H1 (cell line): ENCODE data around the gene HACE1. TPM values are rescaled to one million over a fixed set of nuclear protein-coding genes. Genes with fewer than 3 reads are reported as not detected.

Source experiments
- CTCF ChIA-PET: fragments of 300-600 bp; sonication (Branson Sonifier 250); formaldehyde crosslinking; loops from one replicate; lab custom pipeline; 2021; ENCODE audit not compliant: partially characterized antibody; lab: Charles Lee
- POLR2A ChIA-PET: fragments of 300-600 bp; sonication (Branson Sonifier 250); formaldehyde crosslinking; loops from one replicate; lab custom pipeline; 2021; ENCODE audit warnings: inconsistent platforms; ENCODE audit not compliant: partially characterized antibody; lab: Charles Lee
- DNase-seq, 2 experiments: peaks; one replicate each; pipeline versions ENCODE4 v3.0.0 to v3.0.0-alpha.2; 2010 to 2022; ENCODE audit warnings: low spot score in 2 of 2, low read depth in 1 of 2, mixed read lengths in 1 of 2
- FAIRE-seq: peaks from 2 replicates; lab custom pipeline; 2011; peaks lifted over from hg19 to GRCh38; lab: Jason Lieb, UNC
- H2AFZ ChIP-seq: 2 replicates; pipeline ENCODE4 v1.8.1; 2012; ENCODE audit warnings: low read length, inconsistent platforms
- H2AK5ac ChIP-seq: 2 replicates; pipeline ENCODE4 v1.6.1; 2013; ENCODE audit warnings: low read depth, low read length
- H2BK120ac ChIP-seq: replicated peaks from 2 replicates; pipeline ENCODE3; 2013; ENCODE audit warnings: low read depth, low read length, inconsistent platforms
- H2BK12ac ChIP-seq: 2 replicates; pipeline ENCODE4 v1.6.1; 2013; ENCODE audit warnings: low read depth, low read length
- H2BK15ac ChIP-seq: 2 replicates; pipeline ENCODE4 v1.6.1; 2013; ENCODE audit warnings: low read length
- H2BK20ac ChIP-seq: 2 replicates; pipeline ENCODE4 v1.6.1; 2013; ENCODE audit warnings: low read length
- H2BK5ac ChIP-seq: 2 replicates; pipeline ENCODE4 v1.6.1; 2013; ENCODE audit warnings: low read depth, low read length
- H3K14ac ChIP-seq: 2 replicates; pipeline ENCODE4 v1.6.1; 2013; ENCODE audit warnings: inconsistent platforms; ENCODE audit not compliant: insufficient read length
- H3K18ac ChIP-seq: 2 replicates; pipeline ENCODE4 v1.6.1; 2013; ENCODE audit warnings: low read length; ENCODE audit errors: extremely low read depth
- H3K23ac ChIP-seq: 2 replicates; pipeline ENCODE4 v1.6.1; 2013; ENCODE audit warnings: inconsistent platforms; ENCODE audit not compliant: insufficient read length
- H3K23me2 ChIP-seq: 2 replicates; pipeline ENCODE4 v1.6.1; 2013; ENCODE audit warnings: low read depth, low read length
- H3K27ac ChIP-seq: 2 replicates; pipeline ENCODE4 v1.6.1; 2011; ENCODE audit warnings: low read depth, low read length, inconsistent platforms
- H3K27me3 ChIP-seq, 4 experiments: replicated peaks in 1 of 4; 1 replicate in 1 of 4; 2 replicates in 3 of 4; pipeline versions ENCODE4 v1.6.1 to v1.8.1; 2011 to 2013; ENCODE audit warnings: low read length in 3 of 4, mild to moderate bottlenecking in 3 of 4, inconsistent platforms in 2 of 4, mixed read lengths in 2 of 4, moderate library complexity in 1 of 4; ENCODE audit not compliant: control insufficient read depth in 3 of 4, insufficient read depth in 3 of 4; ENCODE audit errors: extremely low read depth in 1 of 4
- H3K36me3 ChIP-seq, 4 experiments: 2 replicates each; pipeline versions ENCODE4 v1.6.1 to v1.8.1; 2011 to 2013; ENCODE audit warnings: mild to moderate bottlenecking in 4 of 4, low read length in 3 of 4, moderate library complexity in 2 of 4, control low read depth in 1 of 4, inconsistent platforms in 1 of 4; ENCODE audit not compliant: insufficient read depth in 4 of 4, control insufficient read depth in 2 of 4
- H3K4ac ChIP-seq: replicated peaks from 2 replicates; pipeline ENCODE3; 2013; ENCODE audit warnings: low read length, low read depth, mixed read lengths, inconsistent platforms; ENCODE audit not compliant: insufficient read length
- H3K4me1 ChIP-seq, 4 experiments: replicated peaks in 1 of 4; 1 replicate in 1 of 4; 2 replicates in 3 of 4; pipeline versions ENCODE4 v1.6.1 to v1.8.1; 2011 to 2013; ENCODE audit warnings: low read length in 3 of 4, inconsistent platforms in 2 of 4, mixed read lengths in 1 of 4; ENCODE audit not compliant: insufficient read depth in 4 of 4, control insufficient read depth in 3 of 4
- H3K4me2 ChIP-seq, 2 experiments: 2 replicates each; pipeline versions ENCODE4 v1.6.1 to v1.8.1; 2011 to 2013; ENCODE audit warnings: low read depth in 2 of 2, low read length in 2 of 2, control low read depth in 1 of 2, inconsistent platforms in 1 of 2, mild to moderate bottlenecking in 1 of 2; ENCODE audit not compliant: insufficient read depth in 1 of 2
- H3K4me3 ChIP-seq, 4 experiments: fragments of 200-600, 300-600 bp in 1 of 4; sonication (generic), shearing (Covaris generic), sonication (Bioruptor Twin) in 1 of 4; 2 replicates each; pipeline versions ENCODE4 v1.5.1 to v1.8.1; 2011 to 2016; ENCODE audit warnings: low read length in 4 of 4, low read depth in 3 of 4, control low read depth in 2 of 4, inconsistent platforms in 2 of 4, mild to moderate bottlenecking in 2 of 4, mixed read lengths in 1 of 4, moderate library complexity in 1 of 4; ENCODE audit not compliant: insufficient read depth in 2 of 4; ENCODE audit errors: extremely low read depth in 1 of 4
- H3K56ac ChIP-seq: replicated peaks from 2 replicates; pipeline ENCODE3; 2013; ENCODE audit warnings: low read depth, mild to moderate bottlenecking, mixed read lengths, low read length, inconsistent platforms; ENCODE audit not compliant: insufficient read length
- H3K79me1 ChIP-seq: 2 replicates; pipeline ENCODE4 v1.6.1; 2013; ENCODE audit warnings: low read depth, low read length, control low read depth
- H3K79me2 ChIP-seq, 2 experiments: 2 replicates each; pipeline versions ENCODE4 v1.6.1 to v1.8.1; 2012 to 2013; ENCODE audit warnings: low read length in 2 of 2, mild to moderate bottlenecking in 2 of 2, inconsistent platforms in 1 of 2; ENCODE audit not compliant: insufficient read depth in 2 of 2, control insufficient read depth in 1 of 2
- H3K9ac ChIP-seq, 4 experiments: replicated peaks in 1 of 4; 1 replicate in 1 of 4; 2 replicates in 3 of 4; pipeline versions ENCODE4 v1.6.1 to v1.8.1; 2011 to 2013; ENCODE audit warnings: low read depth in 3 of 4, low read length in 3 of 4, control low read depth in 2 of 4, mild to moderate bottlenecking in 2 of 4, moderate library complexity in 2 of 4, inconsistent platforms in 1 of 4; ENCODE audit errors: extremely low read depth in 1 of 4
- H3K9me3 ChIP-seq, 2 experiments: 2 replicates each; pipeline versions ENCODE4 v1.6.1 to v1.8.1; 2012 to 2013; ENCODE audit warnings: mild to moderate bottlenecking in 2 of 2, moderate library complexity in 2 of 2, control low read depth in 1 of 2, inconsistent platforms in 1 of 2, low read depth in 1 of 2, low read length in 1 of 2, mixed read lengths in 1 of 2; ENCODE audit not compliant: insufficient read depth in 2 of 2
- H4K20me1 ChIP-seq, 2 experiments: replicated peaks in 1 of 2; 2 replicates each; pipeline versions ENCODE3 to v1.8.1; 2011 to 2013; ENCODE audit warnings: inconsistent platforms in 2 of 2, low read length in 2 of 2, mild to moderate bottlenecking in 1 of 2; ENCODE audit not compliant: insufficient read depth in 2 of 2, control insufficient read depth in 1 of 2
- H4K5ac ChIP-seq: 2 replicates; pipeline ENCODE4 v1.6.1; 2013; ENCODE audit warnings: low read length, low read depth, mixed read lengths, inconsistent platforms; ENCODE audit not compliant: insufficient read length
- H4K8ac ChIP-seq: 2 replicates; pipeline ENCODE4 v1.8.0; 2013; ENCODE audit warnings: mild to moderate bottlenecking, moderate library complexity, low read length, inconsistent platforms; ENCODE audit not compliant: insufficient read depth; ENCODE audit errors: extremely low read depth
- H4K91ac ChIP-seq: replicated peaks from 2 replicates; pipeline ENCODE3; 2013; ENCODE audit warnings: low read length, mixed read lengths, inconsistent platforms; ENCODE audit not compliant: insufficient read length
- CBX5 ChIP-seq: fragments of 300-800, 300-1000 bp; sonication (generic); IDR thresholded peaks from 2 replicates; pipeline ENCODE4 v1.7.1; 2016; ENCODE audit warnings: antibody characterized with exemption, low read length, low read depth
- CHD2 ChIP-seq: IDR thresholded peaks from 2 replicates; pipeline ENCODE4 v1.6.1; 2012; ENCODE audit warnings: low read length, improper control_type of control experiment
- HDAC2 ChIP-seq, 2 experiments: fragments of 300-600 bp in 1 of 2; sonication (generic) in 1 of 2; IDR thresholded peaks; 2 replicates each; pipeline ENCODE4 v1.6.1; 2011 to 2012; ENCODE audit warnings: low read depth in 2 of 2, low read length in 2 of 2, mild to moderate bottlenecking in 2 of 2, moderate library complexity in 2 of 2, borderline replicate concordance in 1 of 2, inconsistent platforms in 1 of 2
- POLR2AphosphoS5 ChIP-seq: IDR thresholded peaks from 2 replicates; pipeline ENCODE4 v1.6.1; 2011; ENCODE audit warnings: low read depth, low read length
- RAD21 ChIP-seq, 2 experiments: IDR thresholded peaks in 1 of 2; conservative IDR thresholded peaks in 1 of 2; 2 replicates each; pipeline ENCODE4 v1.6.1; 2011; ENCODE audit warnings: low read depth in 2 of 2, low read length in 2 of 2, improper control_type of control experiment in 1 of 2, inconsistent platforms in 1 of 2, mild to moderate bottlenecking in 1 of 2, moderate library complexity in 1 of 2
- SP2 ChIP-seq: IDR thresholded peaks from 2 replicates; pipeline ENCODE4 v1.6.1; 2012; ENCODE audit warnings: mild to moderate bottlenecking, low read length, inconsistent platforms
- TAF1 ChIP-seq: IDR thresholded peaks from 2 replicates; pipeline ENCODE4 v1.6.1; 2011; ENCODE audit warnings: mild to moderate bottlenecking, low read depth, low read length
- TEAD4 ChIP-seq: IDR thresholded peaks from 2 replicates; pipeline ENCODE4 v1.6.1; 2012; ENCODE audit warnings: low read depth, low read length, inconsistent platforms, mixed read lengths
- WGBS, 2 experiments: shearing (Covaris generic) in 1 of 2; methylation state at CpG; one replicate each; pipeline versions ENCODE4 v1.1.6 to v1.1.7; 2013 to 2015; ENCODE audit warnings: low lambda C conversion rate in 2 of 2, mixed read lengths in 2 of 2, inconsistent platforms in 1 of 2, low coverage in 1 of 2, missing lambda C conversion rate in 1 of 2; ENCODE audit not compliant: insufficient replicate concordance in 2 of 2, insufficient coverage in 1 of 2, insufficient read length in 1 of 2; ENCODE audit errors: extremely low coverage in 1 of 2, missing lambda C conversion rate in 1 of 2; 5-methylcytosine and 5-hydroxymethylcytosine counted together
- polyA plus RNA-seq, 7 experiments: library from polyadenylated mRNA; depleted of rRNA in 3 of 7; stranded (reverse) in 5 of 7; unstranded in 2 of 7; fragments of >200 nt in 5 of 7; fragments of 200-250 nt in 2 of 7; gene quantifications; 1 replicate in 5 of 7; 2 replicates in 1 of 7; 4 replicates in 1 of 7; pipeline versions ENCODE4 v1.2.1 to v1.2.3, GENCODE V29; 2011 to 2013; ENCODE audit warnings: missing spikeins in 2 of 7, mixed read lengths in 2 of 7
- total RNA-seq: library from RNA; stranded (reverse); fragmentation: NEBNext Ultra II Directional; extraction: Animal tissue kit (Norgen Biotek cat#: 25700); gene quantifications from 2 replicates; pipeline ENCODE4 v1.2.1, GENCODE V29; 2021

Gene HACE1
- total and polyA plus RNA-seq, 2 of the 8 experiments (the other 6 are each of a cell fraction or from before 2014, with no cell fraction given), result 7.1 to 21.3 TPM

- TF ChIP-seq CBX5 (no peak), TEAD4 (no peak), CHD2 (no peak), POLR2AphosphoS5 (no peak), HDAC2 (IDR thresholded peaks at IDR 0.05; ENCODE audit: borderline replicate concordance in 1 of 2, low read depth in 2 of 2, low read length in 2 of 2) (no peak), TAF1 (no peak), RAD21 (IDR thresholded peaks at IDR 0.05 in 1 of 2, conservative IDR thresholded peaks at IDR 0.05 in 1 of 2; ENCODE audit: low read depth in 2 of 2, low read length in 2 of 2) (no peak), SP2 (no peak)
- H4K8ac ChIP-seq, result no peak overlapping the region
- DNase-seq, result no peak
- no peaks in the 10 kb centered on the region for H4K20me1 ChIP-seq
- no peak overlapping the region for H2BK15ac ChIP-seq
- no peak overlapping the region for H3K56ac ChIP-seq
- H3K9ac ChIP-seq, result no peak overlapping the region
- H3K14ac ChIP-seq, result no peak overlapping the region
- no peaks in the 10 kb centered on the region for H3K27me3 ChIP-seq
- H3K4me1 ChIP-seq, result no peaks in the 10 kb centered on the region
- CTCF ChIA-PET, result no interaction called here
- H2BK12ac ChIP-seq, result no peak overlapping the region
- WGBS, 2 experiments, result 97% methylated on average over 1 of the region's 1 CpG; no CpG with 5 or more reads in 1 of the 2 experiments
- no peaks in the 10 kb centered on the region for H3K23me2 ChIP-seq
- no peak overlapping the region for H4K5ac ChIP-seq
- no peak overlapping the region for H3K4me3 ChIP-seq
- no peak overlapping the region for H2BK5ac ChIP-seq
- H3K4ac ChIP-seq, result no peak overlapping the region
- H4K91ac ChIP-seq, result no peak overlapping the region
- no peak overlapping the region for H3K27ac ChIP-seq
- H3K9me3 ChIP-seq, result no peaks in the 10 kb centered on the region
- H3K4me2 ChIP-seq, result no peak overlapping the region
- H3K79me2 ChIP-seq, result no peaks in the 10 kb centered on the region
- POLR2A ChIA-PET, result no interaction called here
- no peak overlapping the region for H2AFZ ChIP-seq
- no peak overlapping the region for H2BK120ac ChIP-seq
- no peak for FAIRE-seq
- no peak overlapping the region for H2BK20ac ChIP-seq
- no peak overlapping the region for H3K23ac ChIP-seq
- H3K36me3 ChIP-seq, result 0 out of 8 replicates have a peak, but pooled peaks cover 0 to 3% (median 0%) of the 10 kb centered on the region in 4 experiments
- no peaks in the 10 kb centered on the region for H3K79me1 ChIP-seq
- no peak overlapping the region for H2AK5ac ChIP-seq
- H3K18ac ChIP-seq, result no peak overlapping the region
Measured at GRCh38 chr6:104718672-104719071, 141.0 kb downstream of the HACE1 start.
